K562 (cell line): ENCODE data around the gene ABCA3. TPM values are rescaled to one million over a fixed set of nuclear protein-coding genes. Genes with fewer than 3 reads are reported as not detected.

Experiments
- BCL6 ChIP-seq: fragments of 250-450 bp; sonication (Bioruptor Pico); IDR thresholded peaks from 2 replicates; pipeline ENCODE4 v1.4.0; 2020
- ILF3 ChIP-seq: fragments of 450-650 bp; IDR thresholded peaks from 2 replicates; pipeline ENCODE4 v1.6.1; 2018; ENCODE audit warnings: antibody characterized with exemption, mild to moderate bottlenecking, moderate library complexity, borderline replicate concordance
- KDM4B ChIP-seq, 2 experiments: fragments of 450-650 bp in 1 of 2; sonication (generic) in 1 of 2; IDR thresholded peaks; 2 replicates each; pipeline ENCODE4 v1.6.1; 2016 to 2017; ENCODE audit warnings: borderline replicate concordance in 2 of 2, antibody characterized with exemption in 1 of 2, low read depth in 1 of 2, mild to moderate bottlenecking in 1 of 2
- POLR2G ChIP-seq: fragments of 200-400 bp; formaldehyde crosslinking; IDR thresholded peaks from 2 replicates; pipeline ENCODE4 v1.6.1; 2017; ENCODE audit warnings: low read depth, mild to moderate bottlenecking, antibody characterized with exemption, low read length, moderate library complexity
- TAF1 ChIP-seq: IDR thresholded peaks from 2 replicates; pipeline ENCODE4 v1.6.1; 2011; ENCODE audit warnings: mild to moderate bottlenecking, low read length, moderate library complexity; ENCODE audit not compliant: insufficient read depth, control insufficient read depth, severe bottlenecking; ENCODE audit errors: extremely low read depth
- U2AF1 ChIP-seq: fragments of 200-400 bp; formaldehyde crosslinking; optimal IDR thresholded peaks from 2 replicates; pipeline ENCODE3; 2017; ENCODE audit warnings: mild to moderate bottlenecking, low read depth, low read length, moderate library complexity
- ZNF175 ChIP-seq: fragments of 200-800 bp; sonication (Bioruptor generic); IDR thresholded peaks from 2 replicates; pipeline ENCODE4 v1.6.1; 2016; ENCODE audit warnings: low read depth, mild to moderate bottlenecking, missing genetic modification characterization, missing compliant biosample characterization
- polyA plus RNA-seq, 8 experiments: library from polyadenylated mRNA; depleted of rRNA in 4 of 8; stranded (reverse) in 5 of 8; unstranded in 3 of 8; fragments of >200 nt; fragmentation: Nextera tagmentation in 2 of 8; fragmentation: Illumina TruSeq in 1 of 8; extraction: Ambion mirVana in 2 of 8; extraction: Trizol in 1 of 8; gene quantifications; 2 replicates each; pipeline versions ENCODE4 v1.2.1 to v1.2.3, GENCODE V29; 2011 to 2014; ENCODE audit warnings: inconsistent platforms in 1 of 8, missing spikeins in 1 of 8
- total RNA-seq, 7 experiments: library from RNA; depleted of rRNA in 6 of 7; stranded (reverse); fragments of >200 nt in 6 of 7; fragmentation: Illumina TruSeq in 2 of 7; extraction: Trizol in 2 of 7; gene quantifications; 2 replicates each; pipeline versions ENCODE4 v1.2.1 to v1.2.3, GENCODE V29; 2011 to 2021; ENCODE audit warnings: low replicate concordance in 1 of 7
- TF ChIP-seq, protein P1 (sequence below), 2 experiments: fragments of 450-650 bp in 1 of 2; sonication (generic) in 1 of 2; formaldehyde crosslinking in 1 of 2; IDR thresholded peaks in 1 of 2; conservative IDR thresholded peaks in 1 of 2; 2 replicates each; pipeline versions ENCODE4 v1.6.1 to v1.8.1; 2016 to 2023; ENCODE audit warnings: mild to moderate bottlenecking in 2 of 2, moderate library complexity in 2 of 2, inconsistent platforms in 1 of 2, missing genetic modification reagents in 1 of 2
- TF ChIP-seq, protein P2 (sequence below): fragments of 200-800 bp; sonication (Bioruptor generic); IDR thresholded peaks from 2 replicates; pipeline ENCODE4 v1.6.1; 2017; ENCODE audit warnings: missing genetic modification characterization, missing compliant biosample characterization
- TF ChIP-seq, protein P3 (sequence below): fragments of 250-450 bp; sonication (Bioruptor Pico); IDR thresholded peaks from 2 replicates; pipeline ENCODE4 v1.5.0; 2020; ENCODE audit warnings: mild to moderate bottlenecking
- TF ChIP-seq, protein P4 (sequence below): fragments of 250-450 bp; sonication (Bioruptor Pico); IDR thresholded peaks from 2 replicates; pipeline ENCODE4 v1.4.0; 2020
- TF ChIP-seq, protein P5 (sequence below): fragments of 250-450 bp; sonication (Bioruptor Pico); IDR thresholded peaks from 2 replicates; pipeline ENCODE4 v1.5.0; 2022; ENCODE audit warnings: mild to moderate bottlenecking

The ABCA3 gene
- total and polyA plus RNA-seq, 9 of the 15 experiments (the other 6 are each of a cell fraction or from before 2014, with no cell fraction given) = 0.66 to 23.7 (median 6.9) TPM

DNA sequence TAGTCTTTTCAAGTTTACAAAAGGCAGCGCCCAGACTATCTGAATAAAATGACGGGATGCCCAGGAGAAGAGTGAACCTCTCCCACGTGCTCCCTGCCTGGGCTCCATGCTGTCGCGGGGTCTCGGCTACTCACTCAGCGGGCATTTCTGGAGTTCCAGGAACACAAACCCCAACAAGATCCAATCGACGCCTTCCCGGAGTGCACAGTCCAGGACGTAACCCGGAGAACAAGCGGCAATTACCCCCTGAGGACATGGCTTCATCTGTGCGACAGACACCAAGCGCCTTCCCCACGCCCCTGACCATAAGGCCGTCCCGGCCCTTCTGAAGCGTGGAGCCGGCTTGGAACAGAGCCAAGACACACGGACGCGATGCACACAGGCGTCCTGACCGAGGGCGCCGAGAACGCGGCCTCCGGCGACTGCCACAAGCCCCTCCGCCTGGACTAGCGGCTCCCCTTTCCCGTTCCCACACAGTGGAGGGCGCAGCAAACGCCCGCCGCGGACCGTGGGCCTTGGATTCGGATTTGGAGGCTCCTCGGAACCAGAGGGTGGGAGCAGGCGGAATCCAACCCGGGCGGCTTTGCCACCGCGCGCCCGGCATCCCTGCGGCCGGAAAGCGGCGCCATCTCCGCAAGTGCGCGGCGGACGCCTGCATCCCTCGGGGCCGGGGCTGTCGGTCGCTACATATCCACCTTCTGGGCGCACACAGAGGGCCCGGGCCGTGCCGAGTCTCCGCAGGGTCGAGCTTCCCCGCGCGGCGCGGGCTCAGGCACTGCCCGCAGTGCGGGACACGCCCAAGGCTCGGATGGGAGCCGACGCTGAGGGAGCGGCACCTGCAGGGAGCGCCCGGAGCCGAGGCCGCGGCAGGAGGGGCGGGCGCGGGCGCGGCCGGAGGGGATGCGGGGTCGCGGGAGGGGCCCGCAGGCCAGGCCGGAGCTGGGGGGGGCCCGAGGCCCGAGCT, 725 bp downstream of the ABCA3 start (continued):
- TF ChIP-seq TAF1 = peak; percentile 17
- TF ChIP-seq, protein P1, sequence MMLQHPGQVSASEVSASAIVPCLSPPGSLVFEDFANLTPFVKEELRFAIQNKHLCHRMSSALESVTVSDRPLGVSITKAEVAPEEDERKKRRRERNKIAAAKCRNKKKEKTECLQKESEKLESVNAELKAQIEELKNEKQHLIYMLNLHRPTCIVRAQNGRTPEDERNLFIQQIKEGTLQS (IDR thresholded peaks at IDR 0.05) = no peak
- TF ChIP-seq, protein P1 (CRISPR knock-in tag; conservative IDR thresholded peaks at IDR 0.05) = 0 out of 2 replicates have a peak, but pooled peaks have one; percentile 16
- TF ChIP-seq, protein P2, sequence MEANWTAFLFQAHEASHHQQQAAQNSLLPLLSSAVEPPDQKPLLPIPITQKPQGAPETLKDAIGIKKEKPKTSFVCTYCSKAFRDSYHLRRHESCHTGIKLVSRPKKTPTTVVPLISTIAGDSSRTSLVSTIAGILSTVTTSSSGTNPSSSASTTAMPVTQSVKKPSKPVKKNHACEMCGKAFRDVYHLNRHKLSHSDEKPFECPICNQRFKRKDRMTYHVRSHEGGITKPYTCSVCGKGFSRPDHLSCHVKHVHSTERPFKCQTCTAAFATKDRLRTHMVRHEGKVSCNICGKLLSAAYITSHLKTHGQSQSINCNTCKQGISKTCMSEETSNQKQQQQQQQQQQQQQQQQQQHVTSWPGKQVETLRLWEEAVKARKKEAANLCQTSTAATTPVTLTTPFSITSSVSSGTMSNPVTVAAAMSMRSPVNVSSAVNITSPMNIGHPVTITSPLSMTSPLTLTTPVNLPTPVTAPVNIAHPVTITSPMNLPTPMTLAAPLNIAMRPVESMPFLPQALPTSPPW (CRISPR knock-in tag) = no peak
- TF ChIP-seq ILF3 = no peak
- TF ChIP-seq, protein P3, sequence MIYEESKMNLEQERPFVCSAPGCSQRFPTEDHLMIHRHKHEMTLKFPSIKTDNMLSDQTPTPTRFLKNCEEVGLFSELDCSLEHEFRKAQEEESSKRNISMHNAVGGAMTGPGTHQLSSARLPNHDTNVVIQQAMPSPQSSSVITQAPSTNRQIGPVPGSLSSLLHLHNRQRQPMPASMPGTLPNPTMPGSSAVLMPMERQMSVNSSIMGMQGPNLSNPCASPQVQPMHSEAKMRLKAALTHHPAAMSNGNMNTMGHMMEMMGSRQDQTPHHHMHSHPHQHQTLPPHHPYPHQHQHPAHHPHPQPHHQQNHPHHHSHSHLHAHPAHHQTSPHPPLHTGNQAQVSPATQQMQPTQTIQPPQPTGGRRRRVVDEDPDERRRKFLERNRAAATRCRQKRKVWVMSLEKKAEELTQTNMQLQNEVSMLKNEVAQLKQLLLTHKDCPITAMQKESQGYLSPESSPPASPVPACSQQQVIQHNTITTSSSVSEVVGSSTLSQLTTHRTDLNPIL = no peak
- peak; percentile 62 for TF ChIP-seq U2AF1
- TF ChIP-seq, protein P4, sequence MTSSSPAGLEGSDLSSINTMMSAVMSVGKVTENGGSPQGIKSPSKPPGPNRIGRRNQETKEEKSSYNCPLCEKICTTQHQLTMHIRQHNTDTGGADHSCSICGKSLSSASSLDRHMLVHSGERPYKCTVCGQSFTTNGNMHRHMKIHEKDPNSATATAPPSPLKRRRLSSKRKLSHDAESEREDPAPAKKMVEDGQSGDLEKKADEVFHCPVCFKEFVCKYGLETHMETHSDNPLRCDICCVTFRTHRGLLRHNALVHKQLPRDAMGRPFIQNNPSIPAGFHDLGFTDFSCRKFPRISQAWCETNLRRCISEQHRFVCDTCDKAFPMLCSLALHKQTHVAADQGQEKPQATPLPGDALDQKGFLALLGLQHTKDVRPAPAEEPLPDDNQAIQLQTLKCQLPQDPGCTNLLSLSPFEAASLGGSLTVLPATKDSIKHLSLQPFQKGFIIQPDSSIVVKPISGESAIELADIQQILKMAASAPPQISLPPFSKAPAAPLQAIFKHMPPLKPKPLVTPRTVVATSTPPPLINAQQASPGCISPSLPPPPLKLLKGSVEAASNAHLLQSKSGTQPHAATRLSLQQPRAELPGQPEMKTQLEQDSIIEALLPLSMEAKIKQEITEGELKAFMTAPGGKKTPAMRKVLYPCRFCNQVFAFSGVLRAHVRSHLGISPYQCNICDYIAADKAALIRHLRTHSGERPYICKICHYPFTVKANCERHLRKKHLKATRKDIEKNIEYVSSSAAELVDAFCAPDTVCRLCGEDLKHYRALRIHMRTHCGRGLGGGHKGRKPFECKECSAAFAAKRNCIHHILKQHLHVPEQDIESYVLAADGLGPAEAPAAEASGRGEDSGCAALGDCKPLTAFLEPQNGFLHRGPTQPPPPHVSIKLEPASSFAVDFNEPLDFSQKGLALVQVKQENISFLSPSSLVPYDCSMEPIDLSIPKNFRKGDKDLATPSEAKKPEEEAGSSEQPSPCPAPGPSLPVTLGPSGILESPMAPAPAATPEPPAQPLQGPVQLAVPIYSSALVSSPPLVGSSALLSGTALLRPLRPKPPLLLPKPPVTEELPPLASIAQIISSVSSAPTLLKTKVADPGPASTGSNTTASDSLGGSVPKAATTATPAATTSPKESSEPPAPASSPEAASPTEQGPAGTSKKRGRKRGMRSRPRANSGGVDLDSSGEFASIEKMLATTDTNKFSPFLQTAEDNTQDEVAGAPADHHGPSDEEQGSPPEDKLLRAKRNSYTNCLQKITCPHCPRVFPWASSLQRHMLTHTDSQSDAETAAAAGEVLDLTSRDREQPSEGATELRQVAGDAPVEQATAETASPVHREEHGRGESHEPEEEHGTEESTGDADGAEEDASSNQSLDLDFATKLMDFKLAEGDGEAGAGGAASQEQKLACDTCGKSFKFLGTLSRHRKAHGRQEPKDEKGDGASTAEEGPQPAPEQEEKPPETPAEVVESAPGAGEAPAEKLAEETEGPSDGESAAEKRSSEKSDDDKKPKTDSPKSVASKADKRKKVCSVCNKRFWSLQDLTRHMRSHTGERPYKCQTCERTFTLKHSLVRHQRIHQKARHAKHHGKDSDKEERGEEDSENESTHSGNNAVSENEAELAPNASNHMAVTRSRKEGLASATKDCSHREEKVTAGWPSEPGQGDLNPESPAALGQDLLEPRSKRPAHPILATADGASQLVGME (CRISPR knock-in tag) = peak; percentile 75; the same call in 1 of the 2 replicates
- TF ChIP-seq KDM4B (IDR thresholded peaks at IDR 0.05; ENCODE audit: borderline replicate concordance in 2 of 2, low read depth in 1 of 2) = no peak
- TF ChIP-seq ZNF175 (CRISPR knock-in tag) = no peak
- peak; percentile 86 for TF ChIP-seq POLR2G
- TF ChIP-seq BCL6 (CRISPR knock-in tag) = no peak
- TF ChIP-seq, protein P5, sequence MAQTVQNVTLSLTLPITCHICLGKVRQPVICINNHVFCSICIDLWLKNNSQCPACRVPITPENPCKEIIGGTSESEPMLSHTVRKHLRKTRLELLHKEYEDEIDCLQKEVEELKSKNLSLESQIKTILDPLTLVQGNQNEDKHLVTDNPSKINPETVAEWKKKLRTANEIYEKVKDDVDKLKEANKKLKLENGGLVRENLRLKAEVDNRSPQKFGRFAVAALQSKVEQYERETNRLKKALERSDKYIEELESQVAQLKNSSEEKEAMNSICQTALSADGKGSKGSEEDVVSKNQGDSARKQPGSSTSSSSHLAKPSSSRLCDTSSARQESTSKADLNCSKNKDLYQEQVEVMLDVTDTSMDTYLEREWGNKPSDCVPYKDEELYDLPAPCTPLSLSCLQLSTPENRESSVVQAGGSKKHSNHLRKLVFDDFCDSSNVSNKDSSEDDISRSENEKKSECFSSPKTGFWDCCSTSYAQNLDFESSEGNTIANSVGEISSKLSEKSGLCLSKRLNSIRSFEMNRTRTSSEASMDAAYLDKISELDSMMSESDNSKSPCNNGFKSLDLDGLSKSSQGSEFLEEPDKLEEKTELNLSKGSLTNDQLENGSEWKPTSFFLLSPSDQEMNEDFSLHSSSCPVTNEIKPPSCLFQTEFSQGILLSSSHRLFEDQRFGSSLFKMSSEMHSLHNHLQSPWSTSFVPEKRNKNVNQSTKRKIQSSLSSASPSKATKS (CRISPR knock-in tag) = no peak
